HG02870 (cell line): ENCODE data around the gene ANKRD55.
"Not testable (repeated sequence)": the region's sequence is repeated elsewhere in the genome, so short reads cannot be mapped to it uniquely, and the experiment has no call there.

Experiments used
- ATAC-seq: cut with Tn5 transposase; IDR thresholded peaks from one replicate; pipeline ENCODE4 v1.9.1; 2021; ENCODE audit warnings: mild to moderate bottlenecking, moderate library complexity; ENCODE audit not compliant: unreplicated experiment

Gene ANKRD55

GRCh38 chr5:56110646-56111403, 122.3 kb downstream of the ANKRD55 start:
- no peak for ATAC-seq

- ATAC-seq: no peak
Observed at GRCh38 chr5:56108246-56108645, 124.9 kb downstream of the ANKRD55 start.

GRCh38 chr5:56106837-56107236, 126.3 kb downstream of the ANKRD55 start:
- ATAC-seq: no peak

GRCh38 chr5:56105511-56106291, 127.4 kb downstream of the ANKRD55 start:
- ATAC-seq: no peak

GRCh38 chr5:56102889-56103288, 130.2 kb downstream of the ANKRD55 start:
- no peak for ATAC-seq

GRCh38 chr5:56102207-56102606, 130.9 kb downstream of the ANKRD55 start:
- not testable (repeated sequence) for ATAC-seq

GRCh38 chr5:56101180-56101579, 131.9 kb downstream of the ANKRD55 start:
- no peak for ATAC-seq

- ATAC-seq: no peak
Observed at GRCh38 chr5:56100439-56101176, 132.5 kb downstream of the ANKRD55 start.

GRCh38 chr5:56099346-56099745, 133.8 kb downstream of the ANKRD55 start:
- ATAC-seq: no peak

- no peak for ATAC-seq
Observed at GRCh38 chr5:56097055-56097454, 136.1 kb downstream of the ANKRD55 start.

- peak; percentile 79 for ATAC-seq
Observed at GRCh38 chr5:56095579-56096102, 137.5 kb downstream of the ANKRD55 start.

- peak; percentile 12 for ATAC-seq
Observed at GRCh38 chr5:56094579-56095361, 138.4 kb downstream of the ANKRD55 start.

GRCh38 chr5:56093970-56094369, 139.2 kb downstream of the ANKRD55 start:
- ATAC-seq: no peak

GRCh38 chr5:56092115-56092514, 141.0 kb downstream of the ANKRD55 start:
- no peak for ATAC-seq

- ATAC-seq: no peak
Observed at GRCh38 chr5:56091664-56092063, 141.5 kb downstream of the ANKRD55 start.

- ATAC-seq: no peak
Observed at GRCh38 chr5:56090793-56091460, 142.2 kb downstream of the ANKRD55 start.

- peak; percentile 98 for ATAC-seq
Observed at GRCh38 chr5:56088967-56089829, 143.9 kb downstream of the ANKRD55 start.

- no peak for ATAC-seq
Observed at GRCh38 chr5:56088431-56088949, 144.6 kb downstream of the ANKRD55 start.

GRCh38 chr5:56085193-56085592, 147.9 kb downstream of the ANKRD55 start:
- no peak for ATAC-seq
